Keratinocyte (primary cell): Measurements from ENCODE around the gene IFRD2. TPM values are rescaled to one million over a fixed set of nuclear protein-coding genes. Genes with fewer than 3 reads are reported as not detected.

ENCODE experiments used
- DNase-seq: peaks from one replicate; pipeline ENCODE4 v3.0.0-alpha.2; 2011; ENCODE audit warnings: low read depth, missing footprints, low spot score
- FAIRE-seq: peaks from 2 replicates; lab custom pipeline; 2011; peaks lifted over from hg19 to GRCh38; lab: Jason Lieb, UNC
- H2AFZ ChIP-seq: 2 replicates; pipeline ENCODE4 v1.6.0; 2012; ENCODE audit warnings: low read length, control low read depth, inconsistent platforms; ENCODE audit not compliant: control insufficient read depth
- H3K27ac ChIP-seq: 2 replicates; pipeline ENCODE4 v1.5.1; 2011; ENCODE audit warnings: low read length; ENCODE audit not compliant: control insufficient read depth, insufficient read depth
- H3K27me3 ChIP-seq: 3 replicates; pipeline ENCODE4 v1.6.0; 2011; ENCODE audit warnings: low read length; ENCODE audit not compliant: control insufficient read depth, insufficient read depth; ENCODE audit errors: extremely low read depth
- H3K36me3 ChIP-seq, 2 experiments: 2 replicates in 1 of 2; 3 replicates in 1 of 2; pipeline ENCODE4 v1.5.1; 2011; ENCODE audit warnings: low read length in 2 of 2, mild to moderate bottlenecking in 1 of 2; ENCODE audit not compliant: control insufficient read depth in 2 of 2, insufficient read depth in 2 of 2; ENCODE audit errors: extremely low read depth in 1 of 2
- H3K4me1 ChIP-seq: 3 replicates; pipeline ENCODE4 v1.5.1; 2011; ENCODE audit warnings: low read length; ENCODE audit not compliant: control insufficient read depth, insufficient read depth; ENCODE audit errors: extremely low read depth
- H3K4me2 ChIP-seq: 3 replicates; pipeline ENCODE4 v1.6.0; 2011; ENCODE audit warnings: low read depth, low read length; ENCODE audit not compliant: control insufficient read depth, insufficient read depth; ENCODE audit errors: extremely low read depth
- H3K4me3 ChIP-seq, 3 experiments: fragments of 200-600 bp in 1 of 3; sonication (generic) in 1 of 3; 2 replicates in 2 of 3; 3 replicates in 1 of 3; pipeline ENCODE4 v1.5.1; 2011 to 2016; ENCODE audit warnings: low read length in 3 of 3, mild to moderate bottlenecking in 3 of 3, control low read depth in 2 of 3, inconsistent platforms in 1 of 3, low read depth in 1 of 3, mixed read lengths in 1 of 3, mixed run types in 1 of 3, moderate library complexity in 1 of 3; ENCODE audit not compliant: control insufficient read depth in 2 of 3, insufficient read depth in 2 of 3; ENCODE audit errors: extremely low read depth in 1 of 3
- H3K79me2 ChIP-seq: 2 replicates; pipeline ENCODE4 v1.6.0; 2012; ENCODE audit warnings: low read length; ENCODE audit not compliant: control insufficient read depth, insufficient read depth
- H3K9ac ChIP-seq: 3 replicates; pipeline ENCODE4 v1.6.0; 2011; ENCODE audit warnings: low read length; ENCODE audit not compliant: control insufficient read depth, insufficient read depth; ENCODE audit errors: extremely low read depth
- H3K9me1 ChIP-seq: 3 replicates; pipeline ENCODE4 v1.6.0; 2011; ENCODE audit warnings: low read length; ENCODE audit not compliant: control insufficient read depth, insufficient read depth; ENCODE audit errors: extremely low read depth
- H3K9me3 ChIP-seq: 2 replicates; pipeline ENCODE4 v1.5.1; 2012; ENCODE audit warnings: low read depth, low read length; ENCODE audit not compliant: control insufficient read depth
- H4K20me1 ChIP-seq: 3 replicates; pipeline ENCODE4 v1.6.0; 2011; ENCODE audit warnings: low read length; ENCODE audit not compliant: control insufficient read depth, insufficient read depth; ENCODE audit errors: extremely low read depth
- EZH2 ChIP-seq: IDR thresholded peaks from one replicate; pipeline ENCODE4 v1.6.1; 2012; ENCODE audit warnings: inconsistent platforms, mild to moderate bottlenecking, low read length, moderate library complexity
- dilution Hi-C: fragments of 300-500 bp; cut with MboI; formaldehyde crosslinking; loops from one replicate; pipeline ENCODE4 v1.7.0; 2020; ENCODE audit warnings: low sequenced_read_pairs; ENCODE audit not compliant: extremely low pct_ligation_motif_present
- polyA plus RNA-seq, 5 experiments: library from polyadenylated mRNA; depleted of rRNA in 3 of 5; stranded (reverse) in 3 of 5; stranded (forward) in 1 of 5; unstranded in 1 of 5; fragments of >200 nt; gene quantifications; 1 replicate in 1 of 5; 2 replicates in 3 of 5; 3 replicates in 1 of 5; pipeline versions ENCODE4 v1.2.1 to v1.2.3, GENCODE V29; 2011 to 2012; ENCODE audit warnings: missing spikeins in 2 of 5, low read depth in 1 of 5, low replicate concordance in 1 of 5
- TF ChIP-seq, protein P1 (sequence below), 3 experiments: IDR thresholded peaks in 1 of 3; conservative IDR thresholded peaks in 1 of 3; optimal IDR thresholded peaks in 1 of 3; 2 replicates in 2 of 3; 3 replicates in 1 of 3; pipeline versions ENCODE3 to v1.5.1; 2011; ENCODE audit warnings: low read length in 3 of 3, mild to moderate bottlenecking in 3 of 3, moderate library complexity in 2 of 3, control low read depth in 1 of 3, inconsistent platforms in 1 of 3; ENCODE audit not compliant: insufficient read depth in 2 of 3; ENCODE audit errors: extremely low read depth in 1 of 3

Gene IFRD2
- polyA plus RNA-seq, 1 donor (not counting 4 experiments of a cell fraction or from before 2014, with no cell fraction given) = 50.3 TPM

DNA sequence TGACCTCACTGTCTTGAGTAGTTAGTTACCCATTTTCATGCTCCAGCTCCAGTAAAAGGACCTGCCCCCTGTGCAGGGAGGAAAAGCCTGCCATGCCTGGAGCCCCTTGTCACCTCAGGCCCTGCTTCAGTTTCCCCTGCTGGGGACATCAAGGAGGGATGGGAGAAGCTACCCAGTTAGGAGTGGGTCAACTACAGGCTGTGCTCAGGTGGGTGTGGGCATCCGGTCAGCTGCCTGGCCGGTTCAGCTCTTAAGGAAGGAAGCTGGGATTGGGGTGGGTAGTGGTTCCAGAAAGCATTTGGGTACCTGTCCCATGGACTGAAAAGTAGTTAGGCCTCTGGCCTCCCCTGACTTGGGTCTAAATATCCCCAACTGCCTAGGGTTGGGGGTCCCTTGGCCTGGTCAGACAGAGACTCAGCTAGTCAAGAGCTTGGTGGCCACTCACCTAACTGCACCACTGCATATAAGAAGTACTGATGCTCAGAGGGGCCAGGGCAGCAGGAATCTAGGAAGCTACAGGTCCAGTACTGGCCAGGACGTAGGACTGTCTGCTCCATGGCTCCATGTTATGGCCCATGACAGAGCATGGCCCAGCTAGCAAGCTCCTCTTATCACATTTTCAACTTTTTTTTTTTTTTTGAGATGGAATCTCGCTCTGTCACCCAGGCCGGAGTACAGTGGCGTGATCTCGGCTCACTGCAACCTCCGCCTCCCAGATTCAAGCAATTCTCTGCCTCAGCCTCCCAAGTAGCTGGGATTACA lies 12.8 kb downstream of the IFRD2 start:
- Histone ChIP-seq H3K9ac (no peak overlapping the region), H3K9me3 (no peaks in the 10 kb centered on the region), H3K36me3 (no peaks in the 10 kb centered on the region), H2AFZ (no peak overlapping the region), H3K4me3 (no peak overlapping the region), H3K4me1 (no peaks in the 10 kb centered on the region), H3K27me3 (peaks cover 25% of the 10 kb centered on the region), H4K20me1 (no peaks in the 10 kb centered on the region), H3K27ac (no peak overlapping the region), H3K9me1 (no peaks in the 10 kb centered on the region), H3K79me2 (no peaks in the 10 kb centered on the region), H3K4me2 (no peak overlapping the region)
- dilution Hi-C loops = no loop called here
- TF ChIP-seq, protein P1, sequence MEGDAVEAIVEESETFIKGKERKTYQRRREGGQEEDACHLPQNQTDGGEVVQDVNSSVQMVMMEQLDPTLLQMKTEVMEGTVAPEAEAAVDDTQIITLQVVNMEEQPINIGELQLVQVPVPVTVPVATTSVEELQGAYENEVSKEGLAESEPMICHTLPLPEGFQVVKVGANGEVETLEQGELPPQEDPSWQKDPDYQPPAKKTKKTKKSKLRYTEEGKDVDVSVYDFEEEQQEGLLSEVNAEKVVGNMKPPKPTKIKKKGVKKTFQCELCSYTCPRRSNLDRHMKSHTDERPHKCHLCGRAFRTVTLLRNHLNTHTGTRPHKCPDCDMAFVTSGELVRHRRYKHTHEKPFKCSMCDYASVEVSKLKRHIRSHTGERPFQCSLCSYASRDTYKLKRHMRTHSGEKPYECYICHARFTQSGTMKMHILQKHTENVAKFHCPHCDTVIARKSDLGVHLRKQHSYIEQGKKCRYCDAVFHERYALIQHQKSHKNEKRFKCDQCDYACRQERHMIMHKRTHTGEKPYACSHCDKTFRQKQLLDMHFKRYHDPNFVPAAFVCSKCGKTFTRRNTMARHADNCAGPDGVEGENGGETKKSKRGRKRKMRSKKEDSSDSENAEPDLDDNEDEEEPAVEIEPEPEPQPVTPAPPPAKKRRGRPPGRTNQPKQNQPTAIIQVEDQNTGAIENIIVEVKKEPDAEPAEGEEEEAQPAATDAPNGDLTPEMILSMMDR (optimal IDR thresholded peaks at IDR 0.05 in 1 of 3, IDR thresholded peaks at IDR 0.05 in 1 of 3, conservative IDR thresholded peaks at IDR 0.05 in 1 of 3; ENCODE audit: extremely low read depth in 1 of 3, insufficient read depth in 2 of 3, low read length in 3 of 3) = no peak
- TF ChIP-seq EZH2 = no peak
- FAIRE-seq (no peak), DNase-seq (no peak)

- no peak for DNase-seq
- H3K4me1 ChIP-seq = no peaks in the 10 kb centered on the region
Measured at GRCh38 chr3:50278880-50279224, 13.4 kb downstream of the IFRD2 start, which contains the start of gene LSMEM2. Gene LSMEM2, plus strand, starts transcription at chr3:50279087. Its CDS starts 27 bp downstream, at chr3:50279114.

More at GRCh38 chr3:50278880-50279224, 13.4 kb downstream of the IFRD2 start, which contains the start of gene LSMEM2:
- TF ChIP-seq EZH2 = no peak
- TF ChIP-seq, protein P1 (optimal IDR thresholded peaks at IDR 0.05 in 1 of 3, IDR thresholded peaks at IDR 0.05 in 1 of 3, conservative IDR thresholded peaks at IDR 0.05 in 1 of 3; ENCODE audit: extremely low read depth in 1 of 3, insufficient read depth in 2 of 3, low read length in 3 of 3) = no peak
- Histone ChIP-seq H4K20me1 (no peaks in the 10 kb centered on the region), H3K27ac (no peak within 1 kb of the TSS), H3K36me3 (no peaks in the 10 kb centered on the region), H3K9me1 (no peaks in the 10 kb centered on the region), H3K9me3 (no peaks in the 10 kb centered on the region), H3K4me3 (no peak within 1 kb of the TSS), H2AFZ (no peak within 1 kb of the TSS), H3K9ac (no peak within 1 kb of the TSS), H3K27me3 (peaks cover 31% of the 10 kb centered on the region), H3K4me2 (no peak within 1 kb of the TSS), H3K79me2 (no peaks in the 10 kb centered on the region)
- dilution Hi-C loops = no loop called here
- no peak for FAIRE-seq
